NCI-H128 (cell line): ENCODE results near the gene CHSY3.

Experiments used
- DNase-seq: peaks from one replicate; lab custom pipeline; 2025; ENCODE audit not compliant: unreplicated experiment; lab: John Stamatoyannopoulos, UW

Gene CHSY3

GRCh38 chr5:130090569-130091270 lies 186.5 kb downstream of the CHSY3 start:
- DNase-seq = no peak

GRCh38 chr5:130092991-130093390 lies 188.7 kb downstream of the CHSY3 start:
- DNase-seq = no peak

- no peak for DNase-seq
Measured at GRCh38 chr5:130096483-130096882, 192.2 kb downstream of the CHSY3 start.

- DNase-seq = no peak
Measured at GRCh38 chr5:130099008-130099407, 194.7 kb downstream of the CHSY3 start.

- DNase-seq = no peak
Measured at GRCh38 chr5:130102375-130102774, 198.1 kb downstream of the CHSY3 start.

GRCh38 chr5:130102960-130103359 lies 198.7 kb downstream of the CHSY3 start:
- no peak for DNase-seq

GRCh38 chr5:130104895-130105688 lies 200.8 kb downstream of the CHSY3 start:
- DNase-seq = no peak

- DNase-seq = no peak
Measured at GRCh38 chr5:130106480-130106879, 202.2 kb downstream of the CHSY3 start.

- DNase-seq = no peak
Measured at GRCh38 chr5:130109152-130109551, 204.9 kb downstream of the CHSY3 start.

GRCh38 chr5:130110328-130110727 lies 206.1 kb downstream of the CHSY3 start:
- no peak for DNase-seq

- DNase-seq = no peak
Measured at GRCh38 chr5:130111746-130112145, 207.5 kb downstream of the CHSY3 start.

- DNase-seq = no peak
Measured at GRCh38 chr5:130112246-130112645, 208.0 kb downstream of the CHSY3 start.

GRCh38 chr5:130115686-130116085 lies 211.4 kb downstream of the CHSY3 start:
- DNase-seq = no peak

GRCh38 chr5:130116462-130116861 lies 212.2 kb downstream of the CHSY3 start:
- DNase-seq = no peak

GRCh38 chr5:130116972-130117371 lies 212.7 kb downstream of the CHSY3 start:
- DNase-seq = no peak

GRCh38 chr5:130126746-130127145 lies 222.5 kb downstream of the CHSY3 start:
- no peak for DNase-seq

GRCh38 chr5:130135506-130135905 lies 231.2 kb downstream of the CHSY3 start:
- no peak for DNase-seq

- DNase-seq = no peak
Measured at GRCh38 chr5:130136300-130136699, 232.0 kb downstream of the CHSY3 start.

GRCh38 chr5:130137681-130138080 lies 233.4 kb downstream of the CHSY3 start:
- DNase-seq = no peak

GRCh38 chr5:130138406-130139045 lies 234.3 kb downstream of the CHSY3 start:
- no peak for DNase-seq

- DNase-seq = no peak
Measured at GRCh38 chr5:130141659-130142320, 237.5 kb downstream of the CHSY3 start.
